Stimulated activated CD8-positive, alpha-beta memory T cell treated with anti-CD3 and anti-CD28 coated beads, Interleukin-7, amount 100 ng/mL, for 1 hour (primary cell): ENCODE measurements around the gene SNCG.
"Not testable (repeated sequence)": the region's sequence is repeated elsewhere in the genome, so short reads cannot be mapped to it uniquely, and the experiment has no call there.

Experiments used
- DNase-seq, 2 donors: peaks; one replicate each; pipeline ENCODE4 v3.0.0-alpha.2; 2020; ENCODE audit warnings: low read depth in 2 of 2

Gene SNCG

DNA sequence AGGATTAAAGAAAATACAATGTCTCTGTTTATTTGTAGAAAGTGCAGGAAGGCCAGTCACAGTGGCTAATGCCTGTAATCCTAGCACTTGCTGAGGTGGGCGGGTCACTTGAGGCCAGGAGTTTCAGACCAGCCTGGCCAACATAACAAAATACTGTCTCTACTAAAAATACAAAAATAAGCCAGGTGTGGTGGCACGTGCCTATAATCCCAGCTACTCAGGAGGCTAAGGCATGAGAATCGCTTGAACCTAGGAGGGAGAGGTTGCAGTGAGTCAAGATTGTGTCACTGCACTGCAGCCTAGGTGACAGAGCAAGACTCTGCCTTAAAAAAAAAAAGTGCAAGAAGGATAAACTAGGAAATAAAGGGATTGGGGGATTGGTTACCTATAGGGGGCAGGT, 20.1 kb downstream of the SNCG start:
- DNase-seq, result not testable (repeated sequence)

DNA sequence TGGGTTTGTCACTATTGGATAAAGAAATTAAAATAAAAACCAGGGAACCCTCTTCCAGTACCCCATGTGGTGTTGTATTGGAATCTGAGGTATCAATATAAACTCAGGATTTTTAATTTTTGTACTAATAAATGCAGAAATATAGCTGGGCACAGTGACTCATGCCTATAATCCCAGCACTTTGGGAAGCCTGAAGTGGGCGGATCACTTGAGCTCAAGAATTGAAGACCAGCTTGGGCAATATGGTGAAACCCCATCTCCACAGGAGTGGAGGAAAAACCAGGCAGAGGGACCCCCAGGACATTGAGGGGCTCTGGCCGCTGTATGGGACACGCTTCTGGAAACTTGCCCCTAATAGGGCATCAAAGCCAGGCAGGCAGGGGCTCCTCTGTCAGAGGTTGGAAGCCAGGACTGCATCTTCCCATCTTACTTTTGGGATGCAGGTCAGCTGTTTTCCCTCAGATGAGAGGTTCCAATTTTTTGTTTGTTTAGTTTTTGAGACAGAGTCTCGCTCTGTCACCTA, 21.0 kb downstream of the SNCG start:
- DNase-seq, result no peak

DNA sequence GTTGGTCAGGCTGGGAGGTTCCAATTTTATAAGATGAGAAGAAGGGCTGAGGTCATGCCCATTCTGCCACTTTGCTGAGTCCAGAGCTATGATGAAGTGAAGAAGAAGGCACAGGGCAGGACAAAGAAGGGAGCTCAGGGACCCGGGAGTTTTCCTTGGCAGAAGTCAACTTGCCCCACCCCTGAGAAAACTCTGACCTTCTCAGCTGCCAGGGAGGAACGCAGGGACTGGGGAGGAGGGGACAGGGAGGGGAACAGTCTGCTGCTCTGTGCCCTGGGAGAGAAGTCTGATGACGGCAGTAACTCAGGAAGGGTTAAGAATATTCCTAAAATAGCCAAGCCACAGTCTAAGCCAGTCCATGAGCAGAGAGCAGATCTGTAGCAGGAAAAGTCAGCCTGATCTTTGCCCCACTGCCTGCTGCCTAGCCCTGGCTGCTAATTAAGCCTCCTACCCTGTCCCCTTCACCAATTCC, 21.6 kb downstream of the SNCG start:
- DNase-seq, result no peak

DNA sequence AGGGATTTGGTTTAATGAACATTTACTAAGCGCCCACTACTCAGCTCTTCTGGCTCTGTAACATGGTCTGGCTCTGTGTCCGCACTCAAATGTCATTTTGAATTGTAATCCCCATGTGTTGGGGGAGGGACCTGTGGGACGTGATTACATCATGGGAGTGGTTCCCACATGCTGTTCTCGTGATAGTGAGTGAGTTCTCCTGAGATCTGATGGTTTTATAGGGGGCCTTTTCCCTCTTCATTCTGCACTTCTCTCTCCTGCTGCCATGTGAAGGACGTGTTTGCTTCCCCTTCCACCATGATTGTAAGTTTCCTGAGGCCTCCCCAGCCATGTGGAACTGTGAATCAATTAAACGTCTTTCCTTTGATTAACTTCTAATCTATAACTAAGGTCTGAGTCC, 22.6 kb downstream of the SNCG start:
- not testable (repeated sequence) for DNase-seq

DNA sequence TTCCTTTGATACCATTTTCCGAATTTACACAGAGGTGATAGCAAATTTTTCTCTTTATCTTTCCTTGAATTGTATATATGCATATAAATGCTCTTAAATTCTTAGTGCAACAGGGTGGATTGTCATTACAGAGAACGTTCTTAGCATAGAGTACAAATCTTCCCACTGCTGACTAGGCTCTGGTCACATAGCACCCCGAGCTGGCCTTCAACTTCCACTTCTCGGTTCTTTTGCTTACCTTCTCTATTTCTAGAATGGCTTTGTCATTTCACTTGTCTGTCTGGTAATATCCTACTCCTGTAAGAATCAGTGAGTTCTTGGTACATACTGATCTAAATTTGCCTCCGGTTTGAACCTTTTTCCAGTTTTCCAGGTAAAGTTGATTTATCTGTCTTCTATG, 23.3 kb downstream of the SNCG start:
- DNase-seq, result no peak

DNA sequence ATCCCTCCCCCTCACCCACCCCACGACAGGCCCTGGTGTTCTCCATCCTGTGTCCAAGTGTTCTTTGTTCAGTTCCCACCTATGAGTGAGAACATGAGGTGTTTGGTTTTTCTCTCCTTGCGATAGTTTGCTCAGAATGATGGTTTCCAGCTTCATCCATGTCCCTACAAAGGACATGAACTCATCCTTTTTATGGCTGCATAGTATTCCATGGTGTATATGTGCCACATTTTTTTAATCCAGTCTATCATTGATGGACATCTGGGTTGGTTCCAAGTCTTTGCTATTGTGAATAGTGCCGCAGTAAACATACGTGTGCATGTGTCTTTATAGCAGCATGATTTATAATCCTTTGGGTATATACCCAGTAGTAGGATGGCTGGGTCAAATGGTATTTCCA, 26.1 kb downstream of the SNCG start:
- not testable (repeated sequence) for DNase-seq

DNA sequence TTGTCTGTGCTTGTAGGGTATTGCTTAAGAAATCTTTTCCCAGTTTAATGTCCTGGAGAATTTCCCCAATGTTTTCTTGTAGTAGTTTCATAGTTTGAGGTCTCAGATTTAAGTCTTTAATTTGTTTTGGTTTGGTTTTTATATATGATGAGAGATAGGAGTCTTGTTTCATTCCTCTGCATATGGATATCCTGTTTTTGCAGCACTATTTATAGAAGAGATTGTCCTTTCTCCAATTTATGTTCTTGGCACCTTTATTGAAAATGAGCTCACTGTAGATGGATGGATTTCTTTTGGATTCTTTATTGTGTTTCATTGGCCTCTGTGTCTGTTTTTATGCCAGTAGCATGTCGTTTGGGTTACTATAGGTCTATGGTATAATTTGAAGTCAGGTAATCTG, 30.1 kb downstream of the SNCG start:
- DNase-seq, result no peak

DNA sequence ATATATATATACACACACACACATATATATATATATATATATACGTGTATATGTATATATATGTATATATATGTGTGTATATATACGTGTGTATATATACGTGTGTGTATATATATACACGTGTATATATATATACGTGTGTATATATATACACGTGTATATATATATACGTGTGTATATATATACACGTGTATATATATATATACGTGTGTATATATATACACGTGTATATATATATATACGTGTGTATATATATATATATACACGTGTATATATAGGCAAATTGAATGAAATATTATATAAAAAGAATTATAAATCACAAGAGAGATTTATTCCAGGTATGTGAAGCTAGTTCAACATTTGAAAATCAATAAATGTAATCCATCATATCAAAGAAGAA, 33.0 kb downstream of the SNCG start:
- not testable (repeated sequence) for DNase-seq

DNA sequence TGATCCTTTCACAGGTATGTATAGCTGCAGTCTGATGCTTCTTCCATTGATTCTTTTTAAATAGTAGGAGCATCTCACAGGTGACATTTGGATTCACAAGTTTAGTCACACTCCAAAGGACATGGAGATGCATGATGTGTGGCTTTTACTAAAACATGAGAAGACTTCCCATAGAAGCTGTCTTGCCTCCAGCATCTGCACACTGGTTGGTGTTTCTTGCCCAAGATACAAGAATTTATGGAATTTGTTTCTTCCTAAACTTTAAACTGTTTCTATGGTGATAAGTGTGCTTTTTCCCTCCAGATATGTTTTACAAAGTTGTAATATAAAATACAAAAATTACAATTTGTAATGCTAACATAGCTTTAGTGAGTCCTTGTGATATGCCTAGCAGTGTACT, 34.1 kb downstream of the SNCG start:
- no peak for DNase-seq

DNA sequence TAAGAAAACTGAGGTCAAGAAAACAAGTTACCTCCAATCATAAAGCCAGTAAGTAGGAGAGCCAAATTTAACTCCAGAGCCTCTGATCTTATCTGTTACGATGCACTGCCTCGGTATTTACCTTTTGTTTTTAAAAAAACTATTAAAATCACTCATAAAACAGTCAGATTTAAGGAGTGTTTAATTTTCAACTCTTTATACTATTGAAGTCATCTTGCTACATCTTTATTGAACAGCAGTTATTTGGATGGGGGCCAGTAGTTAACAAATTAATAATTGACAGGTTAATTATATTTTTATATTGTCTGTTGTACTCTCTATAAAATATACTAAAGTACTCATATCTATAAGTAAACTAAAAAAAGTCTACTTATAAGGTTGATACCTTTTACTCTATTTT, 34.5 kb downstream of the SNCG start:
- no peak for DNase-seq

DNA sequence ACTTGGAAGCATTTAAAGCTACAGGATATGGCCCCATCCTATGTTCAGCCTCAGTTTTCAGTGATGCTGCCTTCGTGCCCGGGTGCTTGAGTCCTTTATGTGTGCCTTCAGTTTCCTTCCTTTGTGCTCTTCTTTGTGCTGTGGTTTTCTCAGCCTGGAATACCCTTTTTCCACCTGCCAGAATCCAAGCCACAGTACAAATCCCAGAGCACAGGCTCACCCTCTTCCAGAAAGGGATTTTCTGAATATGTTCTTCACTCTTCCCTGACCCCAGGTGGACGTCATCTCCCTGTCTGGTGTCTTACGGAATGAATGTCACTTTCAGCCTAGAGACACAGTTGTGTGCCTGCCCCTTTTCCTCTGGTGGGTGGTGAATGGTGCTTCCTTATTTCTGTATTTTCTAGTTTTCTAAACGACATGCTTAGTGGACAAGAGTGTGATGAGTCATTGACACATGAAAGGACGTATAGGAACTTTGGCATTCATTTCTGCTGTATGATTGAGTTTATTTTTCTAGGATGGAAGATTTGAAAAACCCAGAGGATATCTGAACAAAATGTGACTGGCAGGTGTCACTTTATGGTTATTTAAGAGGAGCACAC, 41.5 kb downstream of the SNCG start:
- DNase-seq, result not testable (repeated sequence)

DNA sequence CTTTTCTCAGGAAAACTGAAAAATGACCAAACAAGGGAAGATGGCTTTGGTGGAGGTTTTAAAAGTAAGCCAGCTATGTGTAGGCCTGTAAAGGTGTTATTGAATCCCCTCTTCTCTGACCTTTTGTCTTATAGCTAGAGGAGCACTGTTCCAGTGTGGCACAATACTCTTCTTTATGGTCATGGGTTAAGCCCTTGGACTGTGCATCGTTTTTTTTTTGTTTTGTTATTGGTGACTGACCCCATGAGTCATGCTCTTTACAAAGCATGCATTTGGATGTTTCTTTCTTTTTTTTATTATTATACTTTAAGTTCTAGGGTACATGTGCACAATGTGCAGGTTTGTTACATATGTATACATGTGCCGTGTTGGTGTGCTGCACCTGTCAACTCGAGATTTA, 42.1 kb downstream of the SNCG start:
- no peak for DNase-seq

DNA sequence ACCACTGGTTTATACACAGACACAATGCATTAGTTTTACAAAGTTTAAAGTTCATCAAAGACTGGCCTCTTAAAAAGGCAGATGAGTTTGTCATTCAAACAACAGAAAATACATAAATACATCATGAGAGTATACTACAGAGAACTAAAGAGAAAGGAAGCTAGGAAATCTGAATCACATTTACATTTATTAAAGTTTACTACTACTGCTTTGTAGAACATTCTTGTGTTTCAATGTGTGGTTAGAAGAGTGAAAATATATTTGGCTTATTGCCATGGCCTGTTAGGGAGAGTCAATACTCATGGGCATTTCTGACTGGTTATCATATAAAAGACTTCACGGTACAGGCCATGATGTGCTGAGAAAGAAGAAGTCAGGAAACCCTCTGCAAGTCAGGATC, 48.7 kb downstream of the SNCG start:
- DNase-seq, result not testable (repeated sequence)

DNA sequence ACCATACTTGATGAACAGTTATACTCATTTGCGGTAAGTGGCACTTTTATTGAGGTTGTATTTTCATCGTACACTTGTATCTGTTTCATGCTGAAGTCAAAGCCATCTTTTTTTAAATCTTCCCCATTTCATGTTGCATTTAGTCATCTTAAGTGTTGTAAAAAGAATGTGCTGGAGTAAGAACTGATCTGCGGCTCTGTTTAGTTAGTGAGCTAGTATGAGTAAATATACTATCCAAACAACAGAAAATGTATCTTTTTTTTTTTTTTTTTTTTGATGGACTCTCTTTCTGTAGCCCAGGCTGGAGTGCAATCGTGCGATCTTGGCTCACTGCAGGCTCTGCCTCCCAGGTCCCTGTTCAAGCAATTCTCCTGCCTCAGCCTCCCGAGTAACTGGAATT, 49.3 kb downstream of the SNCG start:
- not testable (repeated sequence) for DNase-seq

DNA sequence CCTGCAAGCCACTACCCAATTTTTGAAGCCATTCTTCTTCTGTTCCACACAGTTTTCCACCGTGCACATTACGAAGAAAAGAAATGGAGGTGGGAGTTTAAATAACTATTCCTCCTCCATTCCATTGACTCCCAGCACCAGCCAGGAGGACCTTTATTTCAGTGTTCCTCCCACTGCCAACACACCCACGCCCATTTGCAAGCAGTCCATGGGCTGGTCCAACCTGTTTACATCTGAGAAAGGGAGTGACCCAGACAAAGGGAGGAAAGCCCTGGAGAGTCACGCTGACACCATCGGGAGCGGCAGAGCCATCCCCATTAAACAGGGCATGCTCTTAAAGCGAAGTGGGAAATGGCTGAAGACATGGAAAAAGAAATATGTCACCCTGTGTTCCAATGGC, 49.9 kb downstream of the SNCG start:
- not testable (repeated sequence) for DNase-seq

DNA sequence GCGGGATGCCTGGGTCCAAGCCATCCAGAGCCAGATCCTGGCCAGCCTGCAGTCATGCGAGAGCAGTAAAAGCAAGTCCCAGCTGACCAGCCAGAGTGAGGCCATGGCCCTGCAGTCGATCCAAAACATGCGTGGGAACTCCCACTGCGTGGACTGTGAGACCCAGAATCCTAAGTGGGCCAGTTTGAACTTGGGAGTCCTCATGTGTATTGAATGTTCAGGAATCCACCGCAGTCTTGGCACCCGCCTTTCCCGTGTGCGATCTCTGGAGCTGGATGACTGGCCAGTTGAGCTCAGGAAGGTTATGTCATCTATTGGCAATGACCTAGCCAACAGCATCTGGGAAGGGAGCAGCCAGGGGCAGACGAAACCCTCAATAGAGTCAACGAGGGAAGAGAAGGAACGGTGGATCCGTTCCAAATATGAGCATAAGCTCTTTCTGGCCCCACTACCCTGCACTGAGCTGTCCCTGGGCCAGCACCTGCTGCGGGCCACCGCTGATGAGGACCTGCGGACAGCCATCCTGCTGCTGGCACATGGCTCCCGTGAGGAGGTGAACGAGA, 50.8 kb downstream of the SNCG start:
- DNase-seq, result not testable (repeated sequence)
